ENCODE results near the gene VENTX.

VENTX gene

GRCh38 chr10:133279326-133280226, 41.9 kb downstream of the VENTX start:
- DNase-seq (ENCODE audit: extremely low read depth, insufficient read length), result no peak
- Histone ChIP-seq H3K27me3 (replicated peaks; ENCODE audit: control insufficient read depth, insufficient read depth, low read length) (no peaks in the 10 kb centered on the region), H3K4me3 (replicated peaks; ENCODE audit: low read depth, low read length) (no peak overlapping the region), H3K36me3 (ENCODE audit: control insufficient read depth, insufficient read depth, low read length) (peaks cover 17% of the 10 kb centered on the region)
- no peak for TF ChIP-seq CTCF (IDR thresholded peaks at IDR 0.05; ENCODE audit: insufficient read depth, low read length, poor library complexity, severe bottlenecking)

GRCh38 chr10:133280391-133281059, 42.9 kb downstream of the VENTX start:
- Histone ChIP-seq H3K27me3 (replicated peaks; ENCODE audit: control insufficient read depth, insufficient read depth, low read length) (no peaks in the 10 kb centered on the region), H3K4me3 (replicated peaks; ENCODE audit: low read depth, low read length) (no peak overlapping the region), H3K36me3 (ENCODE audit: control insufficient read depth, insufficient read depth, low read length) (peaks cover 25% of the 10 kb centered on the region)
- no peak for DNase-seq (ENCODE audit: extremely low read depth, insufficient read length)
- TF ChIP-seq CTCF (IDR thresholded peaks at IDR 0.05; ENCODE audit: insufficient read depth, low read length, poor library complexity, severe bottlenecking), result no peak

- no peak for TF ChIP-seq CTCF (IDR thresholded peaks at IDR 0.05; ENCODE audit: insufficient read depth, low read length, poor library complexity, severe bottlenecking)
- DNase-seq (ENCODE audit: extremely low read depth, insufficient read length), result no peak
- H3K36me3 ChIP-seq (ENCODE audit: control insufficient read depth, insufficient read depth, low read length), result peaks cover 26% of the 10 kb centered on the region
Measured at GRCh38 chr10:133281084-133281483, 43.4 kb downstream of the VENTX start.

GRCh38 chr10:133281628-133282372, 44.1 kb downstream of the VENTX start:
- DNase-seq (ENCODE audit: extremely low read depth, insufficient read length), result no peak
- Histone ChIP-seq H3K4me3 (replicated peaks; ENCODE audit: low read depth, low read length) (no peak overlapping the region), H3K27me3 (replicated peaks; ENCODE audit: control insufficient read depth, insufficient read depth, low read length) (no peaks in the 10 kb centered on the region), H3K36me3 (ENCODE audit: control insufficient read depth, insufficient read depth, low read length) (peaks cover 27% of the 10 kb centered on the region)
- no peak for TF ChIP-seq CTCF (IDR thresholded peaks at IDR 0.05; ENCODE audit: insufficient read depth, low read length, poor library complexity, severe bottlenecking)

More at GRCh38 chr10:133281084-133281483, 43.4 kb downstream of the VENTX start:
- no peaks in the 10 kb centered on the region for H3K27me3 ChIP-seq (replicated peaks; ENCODE audit: control insufficient read depth, insufficient read depth, low read length)
- H3K4me3 ChIP-seq (replicated peaks; ENCODE audit: low read depth, low read length), result no peak overlapping the region

- no peaks in the 10 kb centered on the region for H3K27me3 ChIP-seq (replicated peaks; ENCODE audit: control insufficient read depth, insufficient read depth, low read length)
- no peak for TF ChIP-seq CTCF (IDR thresholded peaks at IDR 0.05; ENCODE audit: insufficient read depth, low read length, poor library complexity, severe bottlenecking)
- H3K4me3 ChIP-seq (replicated peaks; ENCODE audit: low read depth, low read length), result no peak overlapping the region
- peaks cover 28% of the 10 kb centered on the region for H3K36me3 ChIP-seq (ENCODE audit: control insufficient read depth, insufficient read depth, low read length)
- no peak for DNase-seq (ENCODE audit: extremely low read depth, insufficient read length)
Measured at GRCh38 chr10:133282846-133283390, 45.3 kb downstream of the VENTX start.

Measured in GM06990 (cell line).